Activated T-helper 17 cell treated with anti-CD3 and anti-CD28 coated beads, Interleukin-2, amount 50 U/mL, for 72 hours (primary cell): Measurements from ENCODE around the gene SEMA4F. TPM values are rescaled to one million over a fixed set of nuclear protein-coding genes. Genes with fewer than 3 reads are reported as not detected.

ENCODE experiments used
- ATAC-seq: fragments of 150-1000 bp; cut with Tn5 transposase; replicated peaks from 2 replicates; pipeline ENCODE4 v1.10.0; 2021; ENCODE audit warnings: mild to moderate bottlenecking, moderate library complexity
- H3K27ac Mint-ChIP-seq: one replicate; pipeline ENCODE4 v1.8.0; 2022; ENCODE audit warnings: mixed read lengths
- H3K27me3 Mint-ChIP-seq: one replicate; pipeline ENCODE4 v1.8.0; 2022; ENCODE audit warnings: mixed read lengths
- H3K36me3 Mint-ChIP-seq: one replicate; pipeline ENCODE4 v1.8.0; 2022; ENCODE audit warnings: low read depth, mild to moderate bottlenecking, mixed read lengths
- H3K4me1 Mint-ChIP-seq: one replicate; pipeline ENCODE4 v1.8.0; 2022; ENCODE audit warnings: mixed read lengths
- H3K4me3 Mint-ChIP-seq: one replicate; pipeline ENCODE4 v1.8.0; 2022; ENCODE audit warnings: mild to moderate bottlenecking, mixed read lengths
- H3K9me3 Mint-ChIP-seq: one replicate; pipeline ENCODE4 v1.8.0; 2022; ENCODE audit warnings: mixed read lengths
- total RNA-seq, 2 donors: library from RNA; stranded (reverse); gene quantifications; one replicate each; pipeline ENCODE4 v1.2.3, GENCODE V29; 2022

Gene SEMA4F
- total RNA-seq, 2 donors from 2014 or later, result 6.5 to 7.3 TPM

GRCh38 chr2:74682501-74682900, 28.5 kb downstream of the SEMA4F start:
- Mint-ChIP-seq H3K9me3 (no peaks in the 10 kb centered on the region), H3K36me3 (peaks cover 17% of the 10 kb centered on the region), H3K27ac (no peak overlapping the region), H3K4me3 (no peak overlapping the region), H3K27me3 (no peaks in the 10 kb centered on the region), H3K4me1 (no peaks in the 10 kb centered on the region)
- ATAC-seq, result no peak

- Mint-ChIP-seq H3K27ac (no peak overlapping the region), H3K9me3 (no peaks in the 10 kb centered on the region), H3K4me1 (no peaks in the 10 kb centered on the region), H3K4me3 (no peak overlapping the region), H3K27me3 (no peaks in the 10 kb centered on the region), H3K36me3 (no peaks in the 10 kb centered on the region)
- ATAC-seq, result no peak
Measured at GRCh38 chr2:74685408-74685807, 31.4 kb downstream of the SEMA4F start.

DNA sequence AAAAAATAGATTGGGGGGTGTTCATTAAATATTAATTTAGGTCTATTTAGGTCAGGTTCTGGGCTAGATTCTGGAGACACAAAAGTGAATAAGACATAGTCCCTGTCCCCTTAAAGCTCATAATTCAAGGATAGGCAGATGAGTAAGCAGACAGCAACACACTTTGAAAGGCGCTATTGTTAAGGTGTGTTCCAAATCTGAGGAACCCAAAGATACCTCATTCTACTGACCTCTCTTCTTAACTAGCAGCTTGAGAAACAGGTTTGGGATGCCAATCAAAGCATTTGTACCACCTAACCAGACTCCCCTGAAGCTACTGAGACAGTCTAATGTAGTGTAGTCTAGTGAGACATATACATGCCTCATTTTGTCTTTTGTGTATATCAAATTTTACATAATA, 34.8 kb downstream of the SEMA4F start:
- Mint-ChIP-seq H3K27me3 (no peaks in the 10 kb centered on the region), H3K36me3 (no peaks in the 10 kb centered on the region), H3K4me1 (no peaks in the 10 kb centered on the region), H3K27ac (no peak overlapping the region), H3K9me3 (no peaks in the 10 kb centered on the region), H3K4me3 (no peak overlapping the region)
- ATAC-seq, result no peak

GRCh38 chr2:74689671-74690070, 35.6 kb downstream of the SEMA4F start:
- H3K27ac Mint-ChIP-seq, result no peak overlapping the region
- no peaks in the 10 kb centered on the region for H3K9me3 Mint-ChIP-seq
- no peak for ATAC-seq
- H3K4me3 Mint-ChIP-seq, result no peak overlapping the region
- no peaks in the 10 kb centered on the region for H3K4me1 Mint-ChIP-seq
- no peaks in the 10 kb centered on the region for H3K36me3 Mint-ChIP-seq
- no peaks in the 10 kb centered on the region for H3K27me3 Mint-ChIP-seq

DNA sequence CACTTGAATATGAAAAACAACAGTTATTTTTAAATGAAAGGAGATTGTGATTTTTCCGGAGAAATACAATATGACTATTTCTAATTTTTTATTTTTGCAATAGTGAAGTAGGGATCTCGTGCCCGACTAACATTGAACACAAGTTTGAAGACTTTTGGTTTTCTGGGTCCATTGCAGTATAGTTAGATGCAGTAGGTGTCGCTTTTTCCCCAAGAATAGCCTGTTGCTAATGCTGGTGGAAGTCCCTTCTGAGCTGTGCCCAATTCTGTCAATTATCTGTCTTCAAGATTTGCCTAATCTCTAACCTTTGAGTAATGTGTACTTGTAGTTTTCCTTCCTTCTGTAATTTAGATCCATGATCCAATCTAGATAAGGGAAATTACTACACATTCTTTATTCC, 36.5 kb downstream of the SEMA4F start:
- H3K4me1 Mint-ChIP-seq, result no peaks in the 10 kb centered on the region
- H3K27ac Mint-ChIP-seq, result no peak overlapping the region
- H3K4me3 Mint-ChIP-seq, result no peak overlapping the region
- H3K27me3 Mint-ChIP-seq, result no peaks in the 10 kb centered on the region
- H3K36me3 Mint-ChIP-seq, result no peaks in the 10 kb centered on the region
- no peak for ATAC-seq
- H3K9me3 Mint-ChIP-seq, result no peaks in the 10 kb centered on the region

GRCh38 chr2:74691929-74692328, 37.9 kb downstream of the SEMA4F start:
- Mint-ChIP-seq H3K27ac (peak overlapping the region; percentile 13), H3K27me3 (no peaks in the 10 kb centered on the region), H3K36me3 (no peaks in the 10 kb centered on the region), H3K4me1 (no peaks in the 10 kb centered on the region), H3K9me3 (no peaks in the 10 kb centered on the region), H3K4me3 (no peak overlapping the region)
- ATAC-seq, result no peak

DNA sequence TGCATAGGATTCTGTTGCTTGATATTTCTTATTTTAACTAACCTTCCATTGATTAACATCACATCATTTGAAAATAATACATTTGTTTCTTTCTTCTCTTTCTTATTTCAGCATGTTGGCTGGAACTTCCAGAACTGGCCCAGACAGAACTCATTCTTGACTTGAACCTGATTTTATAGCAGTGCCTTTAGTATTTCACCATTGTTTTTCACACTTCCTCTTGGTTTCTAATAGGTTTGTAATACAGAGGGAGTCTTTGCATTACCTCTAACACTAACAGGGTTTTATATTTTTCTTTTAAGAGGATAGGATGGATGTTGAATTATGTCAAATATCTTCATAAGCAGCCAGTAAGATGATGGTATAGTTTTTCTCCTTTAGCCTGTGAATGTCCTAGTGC, 39.2 kb downstream of the SEMA4F start:
- H3K36me3 Mint-ChIP-seq, result no peaks in the 10 kb centered on the region
- H3K27me3 Mint-ChIP-seq, result no peaks in the 10 kb centered on the region
- ATAC-seq, result no peak
- H3K4me3 Mint-ChIP-seq, result no peak overlapping the region
- H3K4me1 Mint-ChIP-seq, result no peaks in the 10 kb centered on the region
- peak overlapping the region; percentile 18 for H3K27ac Mint-ChIP-seq
- H3K9me3 Mint-ChIP-seq, result no peaks in the 10 kb centered on the region

- H3K4me3 Mint-ChIP-seq, result no peak overlapping the region
- no peaks in the 10 kb centered on the region for H3K36me3 Mint-ChIP-seq
- no peak overlapping the region for H3K27ac Mint-ChIP-seq
- H3K4me1 Mint-ChIP-seq, result no peaks in the 10 kb centered on the region
- H3K9me3 Mint-ChIP-seq, result no peaks in the 10 kb centered on the region
- no peak for ATAC-seq
- no peaks in the 10 kb centered on the region for H3K27me3 Mint-ChIP-seq
Measured at GRCh38 chr2:74693668-74694067, 39.6 kb downstream of the SEMA4F start.

DNA sequence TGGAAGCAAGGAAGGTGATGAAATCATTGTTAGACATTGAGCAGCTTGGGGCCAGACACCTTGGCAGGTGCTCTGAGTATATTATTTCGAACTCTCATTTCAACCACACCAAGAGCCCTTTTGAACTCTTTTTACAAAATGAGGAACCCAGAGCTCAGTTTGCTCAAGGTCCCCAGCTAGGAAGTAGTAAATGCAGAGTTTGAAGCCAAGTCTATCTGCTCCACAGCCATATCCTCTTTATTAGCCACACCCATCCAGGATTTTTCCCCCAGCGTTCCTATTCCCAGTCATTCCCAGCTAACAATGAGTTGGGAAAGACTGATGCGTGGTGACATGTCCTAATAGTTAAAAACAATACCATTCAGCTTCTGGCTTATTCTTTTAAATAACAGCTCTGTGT, 40.2 kb downstream of the SEMA4F start:
- no peaks in the 10 kb centered on the region for H3K27me3 Mint-ChIP-seq
- no peak overlapping the region for H3K27ac Mint-ChIP-seq
- H3K4me1 Mint-ChIP-seq, result no peaks in the 10 kb centered on the region
- no peak overlapping the region for H3K4me3 Mint-ChIP-seq
- H3K9me3 Mint-ChIP-seq, result no peaks in the 10 kb centered on the region
- no peak for ATAC-seq
- H3K36me3 Mint-ChIP-seq, result no peaks in the 10 kb centered on the region

GRCh38 chr2:74695663-74696062, 41.6 kb downstream of the SEMA4F start:
- H3K36me3 Mint-ChIP-seq, result no peaks in the 10 kb centered on the region

DNA sequence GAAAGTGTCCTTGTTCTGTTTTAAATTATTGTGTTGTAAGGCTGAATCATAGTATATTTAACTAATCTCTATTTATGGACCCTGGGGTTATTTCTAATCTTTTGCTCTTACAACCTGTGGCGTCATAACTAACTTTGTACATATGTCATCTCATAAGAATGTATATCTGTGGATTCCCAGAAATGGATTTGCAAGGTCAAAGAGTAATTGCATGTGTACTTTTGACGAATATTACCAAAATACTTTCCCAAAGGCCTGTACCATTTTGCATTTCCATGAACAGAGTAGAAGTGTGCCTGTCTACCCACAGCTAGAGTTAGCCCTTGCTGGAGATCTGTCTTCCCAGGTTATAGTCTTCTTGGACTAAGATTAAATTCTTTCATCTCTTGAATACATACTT, 42.8 kb downstream of the SEMA4F start:
- H3K9me3 Mint-ChIP-seq, result no peaks in the 10 kb centered on the region
- H3K4me1 Mint-ChIP-seq, result no peaks in the 10 kb centered on the region
- no peak for ATAC-seq
- H3K27me3 Mint-ChIP-seq, result no peaks in the 10 kb centered on the region
- no peak overlapping the region for H3K27ac Mint-ChIP-seq
- no peaks in the 10 kb centered on the region for H3K36me3 Mint-ChIP-seq
- no peak overlapping the region for H3K4me3 Mint-ChIP-seq

More at GRCh38 chr2:74695663-74696062, 41.6 kb downstream of the SEMA4F start:
- no peak overlapping the region for H3K27ac Mint-ChIP-seq
- no peaks in the 10 kb centered on the region for H3K27me3 Mint-ChIP-seq
- ATAC-seq, result no peak
- H3K4me3 Mint-ChIP-seq, result no peak overlapping the region
- H3K9me3 Mint-ChIP-seq, result no peaks in the 10 kb centered on the region
- no peaks in the 10 kb centered on the region for H3K4me1 Mint-ChIP-seq

DNA sequence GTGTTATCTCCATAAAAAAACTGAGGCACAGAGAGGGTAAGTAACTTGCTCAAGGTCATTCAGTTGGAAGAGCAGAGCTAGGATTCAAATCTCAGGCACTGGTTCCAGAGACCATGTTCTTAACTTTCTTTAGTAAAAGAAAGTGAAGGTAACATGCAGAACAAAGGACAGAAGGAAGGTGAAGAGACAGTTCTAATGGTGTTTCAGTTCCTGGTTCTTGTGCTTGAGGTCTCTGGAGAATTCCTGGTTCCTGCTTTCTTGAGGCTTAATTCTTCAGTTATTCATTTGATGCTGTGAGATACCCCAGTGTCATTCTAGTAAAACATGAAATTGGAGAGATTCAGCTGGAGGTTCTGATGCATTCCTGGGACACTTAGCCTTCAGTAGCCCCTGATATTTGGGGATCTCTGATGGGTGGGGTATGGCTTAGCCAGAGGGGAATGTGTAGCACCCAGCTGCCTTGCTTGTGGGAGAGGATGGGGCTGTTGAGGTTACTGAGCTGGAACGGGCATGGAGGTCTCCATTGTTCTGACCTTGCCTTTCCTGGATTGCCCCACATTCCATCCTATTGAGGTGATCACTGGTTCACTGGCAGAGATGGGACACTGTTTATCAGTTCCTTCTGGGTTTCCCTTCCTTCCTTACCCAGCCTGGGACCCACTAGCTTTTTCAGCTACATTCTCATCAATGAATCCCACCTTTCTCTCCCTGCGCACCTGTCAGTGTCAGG, 46.8 kb downstream of the SEMA4F start:
- ATAC-seq, result no peak
- Mint-ChIP-seq H3K9me3 (no peaks in the 10 kb centered on the region), H3K27ac (no peak overlapping the region), H3K4me3 (no peak overlapping the region), H3K36me3 (no peaks in the 10 kb centered on the region), H3K4me1 (no peaks in the 10 kb centered on the region), H3K27me3 (no peaks in the 10 kb centered on the region)

DNA sequence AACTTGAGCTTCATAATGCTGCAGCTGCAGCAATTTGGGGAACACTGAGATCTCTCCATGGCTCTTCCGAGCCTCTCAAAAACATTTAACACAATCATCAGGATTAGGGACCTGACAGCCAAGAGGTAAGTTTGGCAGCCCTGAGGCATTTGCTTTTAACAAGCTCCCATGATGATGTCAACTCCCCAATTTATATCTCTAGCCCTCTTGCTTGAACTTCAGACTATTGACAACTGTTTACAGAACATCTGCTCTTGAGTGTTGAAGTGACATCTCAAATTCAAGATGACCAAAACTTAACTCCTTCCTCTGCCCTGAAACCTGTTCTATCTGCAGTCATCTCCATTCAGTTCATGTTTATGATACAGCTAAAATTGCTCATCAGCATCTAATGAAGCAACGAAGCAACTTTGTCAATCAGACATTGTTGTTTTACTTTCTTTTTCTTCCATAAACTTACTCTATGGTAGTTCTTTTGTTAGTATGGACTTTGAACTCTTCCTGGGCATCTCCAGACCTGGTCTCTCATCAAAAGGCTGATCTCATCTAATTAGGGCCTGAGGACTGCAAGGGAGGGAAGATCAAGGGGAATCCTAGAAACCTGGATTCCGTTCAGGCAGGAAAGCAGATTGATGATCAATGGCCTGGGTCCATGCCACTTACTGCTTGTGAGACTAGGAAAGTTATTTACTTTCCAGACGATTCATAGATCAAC, 48.1 kb downstream of the SEMA4F start:
- Mint-ChIP-seq H3K27me3 (no peaks in the 10 kb centered on the region), H3K4me1 (no peaks in the 10 kb centered on the region), H3K4me3 (no peak overlapping the region), H3K9me3 (no peaks in the 10 kb centered on the region), H3K36me3 (no peaks in the 10 kb centered on the region), H3K27ac (no peak overlapping the region)
- no peak for ATAC-seq

DNA sequence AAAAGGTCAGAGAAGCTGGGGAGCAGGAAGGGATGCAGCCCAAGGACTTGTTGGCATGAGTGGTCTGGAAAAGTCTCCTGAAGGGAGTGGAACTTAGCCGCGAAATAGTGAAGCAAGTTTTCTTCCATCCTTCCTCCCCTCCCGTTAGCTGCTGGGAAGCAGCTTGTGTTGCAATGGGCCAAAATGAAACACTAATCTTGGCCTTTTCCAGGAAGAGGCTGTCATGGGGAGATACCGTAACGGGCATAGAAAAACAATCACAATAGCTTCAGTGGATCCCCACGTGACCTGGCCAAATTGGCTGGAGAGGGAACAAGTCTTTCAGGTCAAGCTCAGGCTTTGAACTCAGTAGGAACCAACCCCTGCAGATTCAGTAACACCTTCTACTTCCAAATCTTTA, 49.3 kb downstream of the SEMA4F start:
- H3K27ac Mint-ChIP-seq, result no peak overlapping the region
- H3K36me3 Mint-ChIP-seq, result no peaks in the 10 kb centered on the region
- H3K9me3 Mint-ChIP-seq, result no peaks in the 10 kb centered on the region
- H3K27me3 Mint-ChIP-seq, result no peaks in the 10 kb centered on the region
- no peak for ATAC-seq
- H3K4me3 Mint-ChIP-seq, result no peak overlapping the region
- no peaks in the 10 kb centered on the region for H3K4me1 Mint-ChIP-seq

DNA sequence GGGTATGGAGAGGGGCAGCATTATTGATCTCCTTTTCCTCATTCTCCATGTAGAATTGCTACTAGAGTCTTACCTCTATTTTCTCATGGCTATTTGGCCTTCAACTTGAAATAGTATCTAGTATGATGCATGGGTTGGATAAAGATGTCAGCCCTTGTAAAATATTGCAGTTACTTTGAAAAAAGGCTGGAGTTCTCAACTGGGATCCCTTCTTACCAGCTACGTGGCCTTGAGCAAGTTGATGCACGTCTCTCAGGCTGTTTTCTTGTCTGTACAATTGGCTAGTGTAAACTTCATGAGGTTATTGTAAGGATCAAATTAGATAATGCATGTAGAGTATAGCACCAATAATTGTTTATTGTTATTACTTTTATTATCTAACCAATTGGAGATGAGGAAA, 50.2 kb downstream of the SEMA4F start:
- no peaks in the 10 kb centered on the region for H3K9me3 Mint-ChIP-seq
- H3K27me3 Mint-ChIP-seq, result no peaks in the 10 kb centered on the region
- H3K36me3 Mint-ChIP-seq, result no peaks in the 10 kb centered on the region
- no peak overlapping the region for H3K4me3 Mint-ChIP-seq
- H3K27ac Mint-ChIP-seq, result no peak overlapping the region
- no peaks in the 10 kb centered on the region for H3K4me1 Mint-ChIP-seq
- no peak for ATAC-seq
